Suppressor macrophage treated with lipopolysaccharide for 4 hours (primary cell): ENCODE results near the gene SPAG7.
"Not testable (repeated sequence)": the region's sequence is repeated elsewhere in the genome, so short reads cannot be mapped to it uniquely, and the experiment has no call there.

Experiments
- DNase-seq: peaks from one replicate; pipeline ENCODE4 v3.0.0-alpha.2; 2020

Gene SPAG7

DNA sequence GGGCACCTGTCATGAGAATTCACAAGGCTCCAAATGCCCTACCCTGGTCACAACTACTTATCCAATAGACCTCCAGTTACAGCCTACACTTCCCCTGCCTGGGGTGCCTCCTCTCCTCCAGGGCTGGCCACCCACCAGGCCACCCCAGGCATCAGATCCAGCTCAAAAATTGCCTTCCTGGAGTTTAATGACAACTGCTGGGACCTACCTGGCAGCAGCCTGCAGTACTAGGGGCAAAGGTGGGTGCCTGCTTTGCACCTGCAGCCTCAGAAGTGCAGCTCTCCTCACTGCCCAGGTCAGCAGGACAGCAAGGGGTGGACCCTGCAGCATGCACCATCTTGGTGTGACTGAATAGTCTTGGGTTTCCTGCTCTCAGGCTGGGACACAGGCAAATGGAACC lies 32.0 kb downstream of the SPAG7 start:
- no peak for DNase-seq

DNA sequence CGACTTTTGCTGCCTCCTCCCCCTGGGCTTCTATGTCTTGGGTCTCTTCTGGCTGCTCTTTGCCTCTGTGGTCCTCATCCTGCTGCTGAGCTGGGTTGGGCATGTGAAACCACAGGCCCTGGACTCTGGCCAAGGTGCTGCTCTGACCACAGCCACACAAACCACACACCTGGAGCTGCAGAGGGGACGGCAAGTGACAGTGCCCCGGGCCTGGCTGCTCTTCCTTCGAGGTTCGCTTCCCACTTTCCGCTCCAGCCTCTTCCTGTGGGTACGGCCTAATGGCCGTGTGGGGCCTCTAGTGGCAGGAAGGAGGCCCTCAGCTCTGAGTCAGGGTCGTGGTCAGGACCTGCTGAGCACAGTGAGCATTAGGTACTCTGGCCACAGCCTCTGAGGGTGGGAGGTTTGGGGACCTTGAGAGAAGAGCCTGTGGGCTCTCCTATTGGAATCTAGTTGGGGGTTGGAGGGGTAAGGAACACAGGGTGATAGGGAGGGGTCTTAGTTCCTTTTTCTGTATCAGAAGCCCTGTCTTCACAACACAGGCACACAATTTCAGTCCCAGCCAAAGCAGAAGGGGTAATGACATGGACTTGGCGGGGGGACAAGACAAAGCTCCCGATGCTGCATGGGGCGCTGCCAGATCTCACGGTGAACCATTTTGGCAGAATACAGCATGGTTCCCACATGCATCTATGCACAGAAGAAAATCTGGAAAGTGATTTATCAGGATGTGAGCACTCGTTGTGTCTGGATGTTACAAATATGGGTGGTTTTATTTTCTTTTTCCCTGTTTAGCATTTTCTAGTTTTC lies 33.2 kb downstream of the SPAG7 start:
- DNase-seq, result peak; percentile 62

DNA sequence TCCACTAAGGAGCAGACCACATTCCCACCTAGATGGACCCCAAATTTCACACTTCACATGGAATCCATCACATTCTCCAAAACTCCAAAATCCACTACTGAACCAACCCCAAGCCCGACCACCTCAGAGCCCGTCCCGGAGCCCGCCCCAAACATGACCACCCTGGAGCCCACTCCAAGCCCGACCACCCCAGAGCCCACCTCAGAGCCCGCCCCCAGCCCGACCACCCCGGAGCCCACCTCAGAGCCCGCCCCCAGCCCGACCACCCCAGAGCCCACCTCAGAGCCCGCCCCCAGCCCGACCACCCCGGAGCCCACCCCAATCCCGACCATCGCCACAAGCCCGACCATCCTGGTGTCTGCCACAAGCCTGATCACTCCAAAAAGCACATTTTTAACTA lies 34.0 kb downstream of the SPAG7 start:
- DNase-seq, result no peak

DNA sequence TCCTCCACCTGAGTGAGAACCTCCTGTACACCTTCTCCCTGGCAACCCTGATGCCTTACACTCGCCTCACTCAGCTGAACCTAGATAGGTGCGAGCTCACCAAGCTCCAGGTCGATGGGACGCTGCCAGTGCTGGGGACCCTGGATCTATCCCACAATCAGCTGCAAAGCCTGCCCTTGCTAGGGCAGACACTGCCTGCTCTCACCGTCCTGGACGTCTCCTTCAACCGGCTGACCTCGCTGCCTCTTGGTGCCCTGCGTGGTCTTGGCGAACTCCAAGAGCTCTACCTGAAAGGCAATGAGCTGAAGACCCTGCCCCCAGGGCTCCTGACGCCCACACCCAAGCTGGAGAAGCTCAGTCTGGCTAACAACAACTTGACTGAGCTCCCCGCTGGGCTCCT lies 34.9 kb downstream of the SPAG7 start:
- DNase-seq, result no peak

DNA sequence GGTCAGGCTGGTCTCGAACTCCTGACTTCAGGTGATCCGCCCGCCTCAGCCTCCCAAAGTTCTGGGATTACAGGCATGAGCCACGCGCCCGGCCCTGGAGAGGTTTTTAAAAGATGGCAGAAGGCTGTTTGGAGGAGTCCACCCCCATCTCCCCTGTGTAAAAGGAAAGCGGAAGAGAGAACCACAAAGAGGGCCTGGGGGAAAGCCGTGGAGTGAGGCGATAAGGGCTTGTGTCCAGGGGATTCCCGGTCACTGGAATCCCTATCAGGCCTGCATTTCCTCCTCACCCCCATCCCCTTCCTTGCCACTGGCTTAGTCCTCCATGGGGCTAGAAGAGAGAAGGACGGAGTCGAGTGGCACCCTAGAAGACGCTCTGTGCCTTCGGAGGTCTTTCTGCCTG lies 35.7 kb downstream of the SPAG7 start, which contains the start of gene GP1BA:
TSS of gene GP1BA (plus strand) at position 315 of the 400 bp plus-strand sequence. CDS start 328 bp downstream, outside the sequence.
- peak; percentile 49 for DNase-seq

DNA sequence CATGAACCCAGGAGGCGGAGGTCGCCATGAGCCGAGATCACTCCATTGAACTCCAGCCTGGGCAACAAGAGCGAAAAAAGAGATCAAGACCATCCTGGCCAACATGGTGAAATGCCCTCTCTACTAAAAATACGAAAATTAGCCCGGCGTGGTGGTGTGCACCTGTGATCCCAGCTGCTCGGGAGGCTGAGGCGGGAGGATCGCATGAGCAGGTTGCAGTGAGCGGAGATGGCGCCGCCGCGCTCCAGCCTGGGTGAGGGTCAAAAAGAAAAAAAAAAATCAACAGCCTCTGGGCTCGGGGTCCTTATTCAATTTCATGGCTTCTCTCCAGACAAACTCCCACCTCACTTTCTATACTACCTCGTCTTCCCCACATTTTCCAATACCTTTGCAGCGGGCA lies 38.7 kb downstream of the SPAG7 start:
- DNase-seq, result no peak

DNA sequence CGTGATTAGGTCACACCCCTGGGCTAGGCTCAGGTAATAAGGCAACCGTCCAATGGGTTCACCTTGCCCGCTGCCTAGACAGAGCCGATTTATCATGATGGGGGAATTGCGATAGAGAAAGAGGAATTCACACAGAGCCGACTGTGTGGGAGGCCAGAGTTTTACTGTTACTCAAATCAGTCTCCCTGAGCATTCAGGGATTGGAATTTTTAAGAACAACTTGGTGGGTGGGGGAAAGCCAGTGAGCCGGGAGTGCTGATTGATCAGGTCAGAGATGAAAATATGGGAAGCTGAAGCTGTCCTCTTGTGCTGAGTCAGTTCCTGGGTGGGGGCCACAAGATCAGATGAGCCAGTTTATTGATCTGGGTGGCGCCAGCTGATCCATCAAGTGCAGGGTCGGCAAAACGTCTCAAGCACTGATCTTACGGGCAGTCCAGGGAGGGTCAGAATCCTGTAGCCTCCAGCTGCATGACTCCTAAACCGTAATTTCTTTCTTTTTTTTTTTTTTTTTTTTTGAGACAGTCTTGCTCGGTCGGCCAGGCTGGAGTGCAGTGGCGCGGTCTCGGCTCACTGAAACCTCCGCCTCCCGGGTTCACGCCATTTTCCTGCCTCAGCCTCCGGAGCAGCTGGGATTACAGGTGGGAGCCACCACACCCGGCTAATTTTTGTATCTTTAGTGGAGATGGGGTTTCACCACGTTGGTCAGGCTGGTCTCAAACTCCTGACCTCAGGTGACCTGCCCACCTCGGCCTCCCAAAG lies 40.9 kb downstream of the SPAG7 start:
- DNase-seq, result peak; percentile 78

DNA sequence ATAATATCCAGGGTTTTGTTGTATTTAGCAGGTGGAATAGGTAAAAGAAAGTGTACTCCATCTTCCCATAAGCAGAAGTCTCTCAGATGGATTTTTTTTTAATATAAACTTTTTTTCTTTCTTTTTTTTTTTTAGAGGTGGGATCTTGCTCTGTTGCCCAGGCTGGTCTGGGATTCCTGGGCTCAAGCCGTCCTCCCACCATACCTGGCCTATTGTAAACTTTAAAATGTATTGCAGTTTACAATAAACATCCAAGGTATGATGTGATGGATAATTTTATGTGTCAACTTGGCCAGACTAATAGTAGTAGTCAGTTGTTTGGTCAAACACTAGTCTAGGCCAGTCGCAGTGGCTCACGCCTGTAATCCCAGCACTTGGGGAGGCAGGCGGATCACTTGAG lies 46.3 kb downstream of the SPAG7 start:
- DNase-seq, result no peak

DNA sequence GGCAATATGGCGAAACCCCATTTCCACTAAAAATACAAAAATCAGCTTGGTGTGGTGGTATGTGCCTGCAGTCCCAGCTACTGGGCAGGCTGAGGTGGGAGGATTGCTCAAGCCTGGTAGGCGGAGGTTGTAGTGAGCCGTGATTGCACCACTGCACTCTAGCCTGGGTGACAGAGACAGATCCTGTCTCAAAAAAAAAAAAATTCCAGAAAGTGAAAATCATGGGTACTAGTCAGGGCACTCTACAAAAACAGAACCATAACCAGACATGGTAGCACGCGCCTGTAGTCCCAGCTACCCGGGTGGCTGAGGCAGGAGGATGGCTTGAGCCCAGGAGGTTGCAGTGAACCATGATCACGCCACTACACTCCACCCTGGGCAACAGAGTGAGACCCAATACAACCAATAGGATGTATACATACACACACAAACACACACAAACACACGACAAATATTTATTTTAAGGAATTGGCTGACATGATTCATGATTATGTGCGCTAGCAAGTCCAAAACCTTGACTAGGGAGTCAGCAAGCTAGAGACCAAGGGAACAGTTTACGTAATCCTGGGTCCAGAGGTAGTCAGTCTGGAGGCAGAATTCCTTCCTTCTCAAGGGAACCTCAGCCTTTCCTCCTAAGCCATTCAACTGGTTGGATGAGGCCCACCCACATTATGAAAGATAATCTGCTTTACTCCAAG lies 47.1 kb downstream of the SPAG7 start:
- peak; percentile 88 for DNase-seq

DNA sequence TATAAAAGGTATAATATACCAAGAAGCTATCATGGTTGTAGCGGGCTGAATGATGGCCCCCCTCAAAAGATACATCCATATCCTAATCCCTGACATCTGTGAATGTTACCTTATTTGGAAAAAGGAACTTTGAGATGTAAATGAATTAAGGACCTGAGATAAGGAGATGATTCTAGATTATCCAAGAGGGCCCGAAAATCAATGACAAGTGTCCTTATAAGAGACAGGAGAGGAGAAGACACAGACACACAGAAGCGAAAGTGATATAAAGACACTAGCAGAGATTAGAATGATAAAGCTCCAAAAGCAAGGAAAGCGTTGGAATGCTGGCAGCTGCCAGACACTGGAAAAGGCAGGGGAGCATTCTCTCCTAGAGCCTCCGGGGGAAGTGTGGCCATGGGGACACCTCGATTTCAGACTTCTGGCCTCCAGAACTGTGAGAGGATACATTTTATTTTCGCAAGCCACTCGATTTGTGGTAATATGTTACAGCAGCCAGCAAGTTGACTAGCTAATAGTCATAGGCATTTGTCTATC lies 48.0 kb downstream of the SPAG7 start:
- DNase-seq, result no peak

DNA sequence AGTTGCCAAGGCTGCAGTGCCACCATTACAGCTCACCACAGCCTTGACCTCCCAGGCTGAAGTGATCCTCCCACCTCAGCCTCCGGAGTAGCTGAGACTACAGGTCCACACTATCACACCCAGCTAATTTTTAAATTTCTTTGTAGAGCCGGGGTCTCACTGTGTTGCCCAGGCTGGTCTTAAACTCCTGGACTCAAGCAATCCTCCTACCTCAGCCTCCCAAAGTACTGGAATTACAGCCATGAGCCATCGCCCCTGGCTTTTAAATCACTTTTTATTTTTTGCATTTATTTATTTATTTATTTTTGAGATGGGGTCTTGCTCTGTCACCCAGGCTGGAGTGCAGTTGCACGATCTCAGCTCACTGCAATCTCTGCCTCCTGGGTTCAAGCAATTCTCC lies 53.1 kb downstream of the SPAG7 start:
- DNase-seq, result not testable (repeated sequence)

DNA sequence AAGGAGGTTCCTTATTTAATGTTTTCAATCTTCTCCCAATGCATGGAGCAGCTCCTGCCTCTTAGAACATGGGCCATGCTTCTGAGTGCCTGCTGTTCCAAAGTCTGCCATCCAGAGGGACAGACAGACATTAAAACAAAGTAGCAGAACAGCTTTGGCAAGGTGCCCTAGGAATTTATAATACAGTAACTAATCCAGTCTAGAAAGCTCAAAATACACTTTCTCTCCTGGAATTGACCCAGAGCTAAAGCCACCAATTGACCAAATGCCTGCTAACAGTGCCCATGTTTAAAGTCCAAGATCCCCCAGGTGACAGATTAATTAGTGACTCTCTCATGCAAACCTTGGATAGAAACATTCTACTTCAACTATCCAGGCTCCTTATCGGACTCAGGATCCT lies 53.6 kb downstream of the SPAG7 start:
- no peak for DNase-seq
